ENCODE data around the gene SLC16A13.
A peak's percentile ranks its signal among the peaks of the same experiment; 100 is the strongest.

DNA sequence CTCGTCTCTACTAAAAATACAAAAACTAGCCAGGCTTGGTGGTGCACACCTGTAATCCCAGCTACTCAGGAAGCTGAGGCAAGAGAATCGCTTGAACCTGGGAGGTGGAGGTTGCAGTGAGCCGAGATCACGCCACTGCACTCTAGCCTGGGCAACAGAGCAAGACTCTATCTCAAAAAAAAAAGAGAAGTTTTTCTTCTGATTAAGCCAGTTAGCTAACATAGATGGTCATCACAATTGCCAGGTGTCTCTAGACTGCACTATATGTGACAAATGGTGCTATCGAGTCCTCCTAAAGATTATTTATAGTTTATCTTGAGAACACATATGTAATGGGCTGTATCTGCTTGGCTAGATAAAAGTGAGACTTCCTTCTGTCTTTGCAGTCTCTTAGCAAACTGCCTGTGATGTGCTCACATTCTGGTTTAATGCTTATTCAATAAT lies 42.2 kb upstream of the SLC16A13 start:
- TF ChIP-seq POLR2A (IDR thresholded peaks at IDR 0.05; ENCODE audit: low read length), result peak; percentile 29
- peak; percentile 40 for TF ChIP-seq GATA1 (IDR thresholded peaks at IDR 0.05; ENCODE audit: low read depth, low read length)
